ENCODE data around the gene PDE10A.
A peak's percentile ranks its signal among the peaks of the same experiment; 100 is the strongest.

PDE10A gene

DNA sequence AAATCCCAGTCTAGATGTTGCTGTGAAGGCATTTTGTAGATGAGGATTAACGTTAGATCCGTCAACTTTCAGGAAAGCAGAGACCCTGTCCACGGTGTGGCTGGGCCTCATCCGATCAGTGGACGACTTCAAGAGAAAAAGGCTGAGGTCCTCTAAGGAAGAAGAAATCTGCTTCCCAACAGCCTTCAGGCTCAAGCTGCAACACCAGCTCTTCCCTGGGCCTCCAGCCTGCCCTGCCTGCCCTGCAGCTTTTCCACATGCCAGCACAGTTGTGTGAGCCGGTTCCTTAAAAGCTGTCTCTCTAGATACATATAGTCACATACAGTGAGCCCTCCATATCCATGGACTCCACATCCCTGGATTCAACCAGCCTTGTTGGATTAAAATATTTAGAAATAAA, 14.1 kb upstream of the PDE10A start:
- no peak for DNase-seq

DNA sequence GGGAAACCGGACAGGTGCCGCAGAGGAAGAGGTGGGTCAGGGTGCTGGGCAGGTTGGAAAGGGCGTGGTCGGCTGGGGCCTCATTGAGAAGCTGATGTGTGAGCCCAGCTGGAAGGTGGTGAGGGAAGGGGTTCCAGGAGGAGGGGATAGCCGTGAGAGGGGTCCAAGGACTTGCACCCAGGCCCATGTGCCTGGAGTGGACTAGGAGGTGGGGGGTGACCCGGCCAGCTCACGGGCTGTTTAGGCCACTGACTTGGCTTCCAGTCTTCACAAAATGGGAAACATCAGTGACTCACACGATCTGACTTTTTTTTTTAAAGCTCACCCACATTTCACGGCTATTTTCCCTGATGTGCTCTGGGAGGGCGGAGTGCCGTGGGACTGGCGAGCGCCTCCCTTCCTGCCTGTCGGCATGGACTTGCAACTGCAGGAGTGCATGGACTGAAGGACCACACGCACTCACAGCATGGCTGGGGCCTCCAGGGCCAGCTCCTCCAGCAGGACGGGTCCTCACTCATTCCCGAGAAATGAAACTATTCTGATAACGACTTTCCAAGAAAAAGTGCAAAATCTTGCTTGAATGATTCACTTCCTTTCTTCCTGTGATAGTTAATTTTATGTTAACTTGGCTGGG, 13.5 kb upstream of the PDE10A start:
- DNase-seq: no peak

DNA sequence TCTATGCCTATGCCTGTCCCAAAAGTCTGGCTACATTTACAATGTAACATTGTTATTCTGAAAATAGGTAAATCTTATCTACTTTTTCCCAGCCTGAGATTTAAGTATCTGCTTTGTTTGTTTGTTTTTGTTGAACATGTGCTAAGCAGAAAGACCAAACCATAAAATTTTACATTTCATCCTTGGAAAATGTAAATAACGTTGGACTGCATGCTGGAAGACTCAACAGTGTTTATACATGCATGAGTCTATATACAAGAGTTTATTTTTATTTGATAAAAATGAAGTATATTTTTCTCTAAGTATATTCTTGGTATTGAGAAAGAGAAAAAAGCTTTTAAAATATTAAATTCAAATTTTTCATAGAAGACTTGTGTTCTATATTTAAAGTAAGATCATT, 12.1 kb upstream of the PDE10A start:
- no peak for DNase-seq

DNA sequence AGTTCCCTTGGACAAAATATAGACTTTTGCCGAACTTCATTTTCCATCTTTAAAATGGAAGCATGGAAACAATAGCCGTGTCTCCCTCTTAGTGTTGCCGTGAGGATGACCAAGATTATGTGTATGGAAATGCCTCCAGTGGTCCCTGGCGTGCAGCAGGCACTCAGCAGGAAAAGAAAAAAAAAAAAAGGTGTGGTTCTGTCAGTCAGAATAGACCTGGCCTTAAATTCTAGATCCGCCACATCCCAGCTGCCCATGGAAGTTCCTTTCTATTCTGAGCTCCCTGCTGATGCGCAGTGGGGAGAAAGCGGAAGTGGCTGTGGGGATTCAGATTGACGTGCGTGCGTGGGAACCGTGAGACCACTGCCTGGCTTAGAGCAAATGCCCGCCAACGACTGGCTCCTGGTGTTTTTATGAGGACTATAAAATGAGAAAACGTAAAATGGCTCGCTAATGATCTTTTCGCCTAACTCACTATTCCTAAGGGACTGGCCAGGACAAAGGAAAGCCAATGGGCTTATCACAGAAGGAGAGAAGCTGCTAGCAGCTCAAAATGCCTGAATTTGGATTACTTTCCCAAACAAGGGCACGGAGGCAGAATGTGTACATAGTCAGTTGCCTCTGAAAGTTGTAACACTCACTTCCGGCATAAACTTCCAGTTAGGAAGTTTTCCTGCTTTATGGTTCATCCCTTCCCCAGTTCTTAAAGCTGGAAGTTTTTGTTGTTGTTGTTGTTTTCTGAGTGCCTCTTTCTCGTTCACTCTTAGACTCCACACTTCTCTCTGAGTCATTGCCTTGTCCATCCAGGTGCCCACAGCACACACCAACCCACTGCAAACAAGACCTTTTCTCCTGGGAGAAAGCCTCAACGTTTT, 11.4 kb upstream of the PDE10A start:
- DNase-seq: no peak

DNA sequence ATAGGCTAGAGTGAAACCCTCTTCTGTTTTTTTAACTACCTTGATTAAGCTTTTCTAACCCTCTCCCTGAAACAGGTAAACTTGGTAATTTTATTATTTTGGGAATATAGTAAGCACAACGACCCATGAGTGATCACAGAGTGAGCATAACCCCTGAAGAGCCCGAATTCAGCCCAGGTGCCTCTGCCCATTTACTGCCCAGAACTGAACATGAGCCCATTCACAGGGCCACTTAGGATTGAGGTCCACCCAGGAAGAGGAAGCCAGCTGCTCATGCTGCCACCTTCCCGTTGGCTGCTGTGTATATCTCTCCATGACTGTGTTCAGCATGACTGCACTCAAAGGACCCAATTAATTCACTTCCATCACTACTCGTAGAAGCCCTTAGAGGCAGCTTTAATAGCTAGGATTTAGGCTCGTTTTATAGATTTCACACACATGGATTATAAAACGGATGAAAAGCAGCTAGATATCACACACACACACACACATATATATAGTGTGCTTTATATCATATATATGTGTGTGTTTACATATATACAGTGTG, 8.3 kb upstream of the PDE10A start:
- DNase-seq: peak; percentile 64

DNA sequence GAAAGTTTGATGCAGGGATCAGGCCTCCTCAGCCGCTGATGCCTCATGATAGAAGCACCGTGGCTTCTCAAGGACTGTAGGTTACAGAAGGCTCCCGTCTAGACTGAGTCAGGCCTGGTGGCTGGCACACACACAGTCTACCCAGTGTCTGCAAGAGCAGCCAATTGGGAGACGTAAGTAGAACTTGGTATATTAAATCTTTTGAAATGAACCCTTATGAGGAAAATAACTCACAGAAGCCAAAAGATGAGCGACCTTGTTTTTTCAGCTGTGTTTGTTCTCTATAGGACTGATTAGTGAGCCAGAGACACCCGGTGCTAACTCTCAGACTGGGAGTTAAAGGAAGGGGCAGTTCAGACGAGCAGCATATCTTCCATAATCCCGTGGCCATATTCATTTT, 5.9 kb upstream of the PDE10A start:
- DNase-seq: no peak

DNA sequence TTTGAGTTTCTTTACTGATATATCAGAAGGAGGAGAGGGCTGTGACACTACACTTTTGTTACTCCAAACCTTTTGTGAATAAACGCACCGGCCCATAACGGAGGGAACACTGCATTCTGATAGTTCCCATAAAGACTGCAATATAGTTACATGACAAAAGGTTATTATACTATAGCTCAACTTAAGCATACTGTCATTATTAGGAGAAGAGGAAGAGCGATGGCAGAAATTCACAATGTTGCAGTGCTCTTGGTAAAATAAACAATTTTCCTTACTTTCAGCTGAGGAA, 2.3 kb upstream of the PDE10A start:
- no peak for DNase-seq

DNA sequence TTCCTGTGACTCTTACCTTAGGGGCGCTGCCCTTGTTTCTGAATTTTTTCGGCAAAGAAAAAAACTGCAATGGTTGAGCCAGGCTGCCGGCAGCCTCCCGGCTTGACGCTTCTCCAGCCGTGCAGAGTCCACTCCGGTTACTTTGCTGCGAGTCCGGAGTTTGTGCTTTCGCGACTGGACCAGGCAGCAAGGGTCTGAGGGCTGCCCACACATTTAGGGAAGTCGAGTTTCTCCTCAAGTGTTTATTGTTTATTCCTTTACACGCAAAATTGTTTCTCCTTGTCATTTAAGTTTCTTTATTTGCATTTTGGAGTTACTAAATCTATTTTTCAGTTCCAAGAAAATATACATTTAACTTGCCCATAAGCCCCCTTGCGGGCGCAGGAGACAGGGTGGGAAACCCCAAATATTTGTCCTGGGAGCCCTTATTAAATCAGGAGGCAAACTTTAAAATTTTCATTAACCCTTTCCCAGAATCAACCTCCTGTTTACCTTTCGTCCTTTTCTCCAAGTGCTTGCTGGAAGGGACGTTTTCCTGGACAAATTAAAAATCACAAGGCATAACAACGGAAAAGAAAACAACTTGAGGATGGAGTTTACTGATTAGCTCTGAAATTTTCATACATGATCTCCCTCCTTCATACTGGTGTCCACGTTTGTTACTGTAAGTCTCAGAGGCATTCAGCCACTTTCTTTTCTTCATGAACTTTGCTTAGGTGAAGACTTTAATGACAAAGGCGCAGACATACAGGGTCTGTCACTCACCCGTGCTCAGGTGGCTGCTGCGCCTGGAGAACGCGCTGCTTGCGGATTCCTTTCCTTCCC, 1.7 kb upstream of the PDE10A start:
- DNase-seq: peak; percentile 54

DNA sequence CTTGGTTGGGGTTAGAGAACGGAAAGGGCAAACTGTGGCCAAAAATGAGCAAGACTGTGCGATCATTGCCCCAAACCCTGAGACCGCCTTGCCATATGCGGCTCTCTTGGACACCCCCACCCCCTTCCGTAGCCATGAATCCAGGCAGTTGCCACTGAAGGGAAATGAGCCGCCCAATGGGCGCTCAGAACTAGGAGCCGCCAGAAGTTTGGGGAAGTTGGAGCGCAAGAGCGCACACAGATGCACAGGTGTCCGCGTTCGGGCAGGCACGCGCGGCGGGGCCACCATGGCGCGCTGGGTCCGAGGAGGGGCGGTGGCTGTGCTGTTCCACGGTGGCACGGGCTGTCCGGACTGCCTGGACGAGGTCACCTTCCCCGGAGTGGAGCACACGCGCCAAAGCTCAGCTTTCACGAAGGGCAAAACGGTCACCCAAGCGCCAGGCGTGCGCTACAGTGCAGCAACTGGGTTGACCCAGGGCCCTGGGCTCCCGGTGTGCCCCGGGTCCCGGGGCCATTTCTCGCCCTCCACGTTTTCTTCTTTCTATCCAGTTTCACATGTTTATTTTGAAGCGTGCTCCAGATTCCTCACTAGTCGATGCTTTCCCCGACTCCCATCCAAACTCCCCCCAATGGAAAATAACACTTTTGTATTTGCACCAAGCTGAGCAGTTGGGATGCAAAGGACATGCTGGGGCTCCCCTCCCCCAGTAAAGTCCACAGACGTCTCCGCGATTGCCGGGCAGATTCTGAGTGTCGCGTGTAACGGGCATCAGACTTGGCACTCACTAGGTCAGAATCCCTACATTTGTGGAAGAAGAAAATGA, 906 bp upstream of the PDE10A start:
- DNase-seq: peak; percentile 66

DNA sequence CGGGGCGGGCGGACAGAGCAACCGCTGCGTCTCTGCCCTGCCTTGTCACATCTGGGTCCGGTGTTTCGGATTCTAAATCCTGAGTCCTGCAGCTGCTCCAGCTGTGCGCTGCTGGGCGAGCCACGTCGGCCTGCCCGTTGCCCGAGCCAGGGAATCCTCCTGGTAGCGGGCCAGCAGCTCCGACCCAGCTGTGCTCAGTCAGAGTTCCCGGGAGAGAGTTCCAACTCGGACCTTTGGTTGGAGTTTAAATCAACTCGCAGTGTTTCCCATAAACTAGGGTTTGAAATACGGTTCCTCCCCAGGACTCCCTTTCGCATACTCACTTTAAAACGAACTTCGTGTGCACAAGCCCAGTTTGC, 315 bp upstream of the PDE10A start:
- DNase-seq: peak; percentile 80

DNA sequence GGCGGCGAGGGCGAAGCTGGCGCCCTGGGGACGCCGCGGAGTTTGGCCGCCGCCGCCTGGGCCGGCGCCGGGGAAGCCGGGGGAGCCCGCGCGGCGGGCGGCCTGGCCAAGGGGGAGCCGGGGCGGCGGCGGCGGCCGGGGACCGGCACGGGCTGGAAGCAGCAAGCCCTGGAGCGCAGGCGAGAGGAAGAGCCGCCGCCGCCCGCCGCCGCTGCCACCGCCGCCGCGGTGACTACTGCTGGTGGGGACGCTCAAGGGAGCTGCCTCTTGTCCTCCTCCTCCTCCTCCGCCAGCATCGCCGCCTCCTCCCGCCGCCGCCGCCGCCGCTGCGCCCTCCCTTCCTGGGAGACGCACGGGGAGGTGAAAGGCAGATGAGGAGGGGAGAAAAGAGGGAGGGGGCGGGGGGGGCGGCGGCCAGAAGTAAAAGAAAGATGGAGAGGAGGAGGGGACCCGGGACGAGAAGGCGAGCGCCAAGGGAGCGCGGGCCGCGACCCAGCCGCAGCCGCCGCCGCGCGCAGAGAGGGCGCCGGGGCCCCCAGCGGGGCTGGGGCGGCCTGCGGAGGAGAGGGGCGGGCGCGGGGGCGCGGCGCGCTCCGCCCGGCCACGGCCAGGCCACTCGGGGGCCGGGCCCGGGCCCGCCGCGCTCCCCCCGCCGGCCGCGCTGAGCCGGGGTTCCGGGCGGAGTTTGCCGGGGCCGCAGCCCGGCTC, 846 bp downstream of the PDE10A start:
- DNase-seq: peak; percentile 84

DNA sequence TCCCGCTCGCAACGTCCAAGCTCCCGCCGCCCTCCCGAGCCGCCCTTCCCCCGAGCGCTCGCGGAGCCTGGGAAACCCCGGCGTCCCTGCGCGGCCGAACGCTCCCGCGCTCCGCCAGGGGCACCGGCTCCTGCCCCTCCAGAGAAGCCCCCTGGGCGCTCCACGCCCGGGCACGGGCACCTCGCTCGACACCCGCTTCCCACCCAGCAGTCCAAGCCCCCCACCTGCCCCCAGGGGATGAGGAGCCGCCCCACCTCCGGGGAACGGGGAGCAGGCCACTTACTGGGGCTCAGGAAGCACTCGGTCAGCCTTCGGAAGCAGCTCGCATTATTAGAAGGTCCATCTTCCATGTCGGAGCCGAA, 1.4 kb downstream of the PDE10A start:
- DNase-seq: peak; percentile 80

DNA sequence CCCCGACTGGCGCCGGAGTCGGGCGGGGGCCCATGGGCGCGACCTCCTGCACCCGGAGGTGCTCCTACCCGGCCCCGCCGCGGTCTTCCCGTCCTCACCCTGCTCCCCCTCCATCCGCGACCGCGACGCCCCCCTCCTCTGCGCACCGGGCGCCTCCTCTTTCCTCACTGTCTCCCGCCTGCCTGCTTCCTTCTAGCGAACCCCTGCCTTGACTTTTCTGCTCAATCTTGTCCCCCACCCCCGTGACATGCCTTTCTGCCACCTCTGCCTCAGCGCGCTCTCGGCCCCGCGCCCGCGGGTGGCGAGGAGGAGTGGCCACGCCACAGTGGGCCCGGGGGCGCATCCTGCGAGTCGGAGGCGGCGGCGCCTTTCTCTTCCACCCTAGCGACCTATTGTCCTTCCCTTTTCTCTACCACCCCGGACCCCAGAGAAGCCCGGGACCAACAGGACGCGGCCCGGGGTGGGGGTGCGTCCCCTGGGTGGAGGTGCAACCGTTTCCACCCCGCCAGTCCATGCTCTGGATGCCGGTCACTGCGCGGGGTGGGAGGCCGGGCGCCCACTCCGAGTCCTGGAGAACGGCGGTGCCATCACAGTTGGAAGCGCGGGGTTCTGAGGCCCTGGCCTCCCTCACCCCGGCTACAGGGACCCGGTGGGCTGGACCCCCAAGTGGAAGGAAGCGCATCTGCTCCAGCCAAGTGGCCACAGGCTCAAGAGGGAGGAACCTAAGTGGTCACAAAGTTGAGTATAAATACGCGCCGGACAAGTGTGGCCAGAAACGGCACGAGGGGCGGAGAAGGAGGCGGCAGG, 2.0 kb downstream of the PDE10A start:
- peak; percentile 80 for DNase-seq

DNA sequence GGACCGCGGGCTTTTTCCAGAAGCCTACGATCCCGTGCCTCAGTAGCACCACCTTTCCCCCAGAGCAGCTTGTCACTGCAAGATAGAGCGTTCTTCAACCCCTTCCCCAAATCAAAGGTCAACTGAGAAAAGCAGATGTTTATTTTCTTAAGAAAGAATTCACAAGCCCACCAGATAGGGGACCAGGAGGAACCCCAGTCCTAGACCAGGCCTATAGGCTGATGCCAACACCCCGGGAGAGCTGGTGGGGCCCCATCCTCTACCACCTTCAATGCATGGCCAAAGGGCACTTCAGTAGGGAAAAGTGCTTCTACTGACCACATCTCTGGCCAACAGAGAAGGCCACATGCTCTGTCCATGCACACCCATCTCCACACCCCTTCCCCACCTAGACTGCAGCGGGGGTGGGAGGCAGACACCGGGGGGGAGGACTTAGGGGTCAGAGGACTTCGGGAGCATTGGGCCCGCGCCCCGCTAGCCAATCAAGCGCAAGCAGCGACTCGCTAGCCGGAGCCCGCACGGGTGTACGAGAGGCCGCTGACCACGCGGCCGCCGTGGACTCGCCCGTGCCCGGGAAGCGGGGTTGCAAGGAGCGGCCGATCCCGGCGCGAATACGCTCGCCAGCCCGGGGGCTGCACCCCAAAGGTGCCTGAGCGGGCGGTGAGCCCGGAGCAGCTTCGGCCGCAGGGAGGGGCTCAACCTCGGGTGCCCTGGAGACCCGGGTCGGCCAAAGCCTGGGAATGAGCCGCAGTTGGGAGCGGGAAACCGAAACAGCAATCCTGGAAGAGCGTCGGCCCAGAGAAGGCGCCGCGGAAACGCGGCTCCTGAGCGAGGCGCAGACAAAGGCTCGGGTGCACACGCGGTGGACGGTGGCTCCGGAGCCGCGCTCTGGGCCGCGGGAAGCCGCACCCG, 2.8 kb downstream of the PDE10A start:
- peak; percentile 83 for DNase-seq

DNA sequence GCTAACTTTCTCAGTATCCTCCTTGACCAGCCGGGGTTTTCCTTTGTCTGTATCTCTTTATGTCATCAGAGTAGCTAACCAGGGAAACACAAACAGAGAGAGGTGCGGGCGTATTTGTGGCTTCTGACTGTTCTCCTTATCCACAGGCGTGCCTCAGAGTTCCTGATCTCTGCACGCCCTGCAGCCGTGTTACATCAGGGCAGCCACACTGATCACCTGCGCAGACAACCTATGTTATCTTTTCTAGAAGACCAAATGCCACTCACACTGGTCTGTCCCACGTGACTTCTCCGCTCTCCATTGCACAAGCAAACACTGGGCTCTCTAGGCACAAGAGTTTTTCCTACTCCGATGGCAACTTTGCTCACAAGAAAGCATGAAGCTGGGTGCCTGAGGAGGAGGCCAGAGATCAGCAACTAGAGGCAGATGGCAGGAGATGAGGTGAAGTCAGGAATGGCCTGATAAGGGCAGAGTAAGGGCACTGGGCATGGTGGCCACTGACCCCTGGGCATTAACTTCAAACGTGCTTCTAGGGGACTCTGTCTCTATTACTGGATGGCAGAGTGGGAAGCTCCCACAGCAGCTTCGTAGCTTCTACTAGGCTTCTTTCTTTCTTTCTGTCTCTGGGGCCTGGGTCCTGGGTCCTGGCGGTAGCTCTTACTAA, 4.5 kb downstream of the PDE10A start:
- DNase-seq: no peak

DNA sequence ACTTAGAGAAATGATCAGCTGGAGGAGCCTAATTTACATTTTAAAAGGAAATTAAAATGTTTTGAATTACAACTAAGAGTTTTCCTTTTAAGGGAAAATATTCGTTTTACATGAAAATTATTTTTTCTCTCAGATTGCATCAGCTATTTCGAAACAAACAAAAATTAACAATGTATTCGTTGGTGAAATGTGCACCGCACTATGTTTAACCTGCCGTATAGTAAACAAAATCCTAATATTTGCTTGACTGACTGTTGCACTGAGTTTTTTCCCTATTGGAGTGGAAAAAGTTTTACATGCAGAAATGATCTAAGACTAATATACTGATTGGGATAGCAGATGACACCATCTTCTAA, 5.7 kb downstream of the PDE10A start:
- no peak for DNase-seq

DNA sequence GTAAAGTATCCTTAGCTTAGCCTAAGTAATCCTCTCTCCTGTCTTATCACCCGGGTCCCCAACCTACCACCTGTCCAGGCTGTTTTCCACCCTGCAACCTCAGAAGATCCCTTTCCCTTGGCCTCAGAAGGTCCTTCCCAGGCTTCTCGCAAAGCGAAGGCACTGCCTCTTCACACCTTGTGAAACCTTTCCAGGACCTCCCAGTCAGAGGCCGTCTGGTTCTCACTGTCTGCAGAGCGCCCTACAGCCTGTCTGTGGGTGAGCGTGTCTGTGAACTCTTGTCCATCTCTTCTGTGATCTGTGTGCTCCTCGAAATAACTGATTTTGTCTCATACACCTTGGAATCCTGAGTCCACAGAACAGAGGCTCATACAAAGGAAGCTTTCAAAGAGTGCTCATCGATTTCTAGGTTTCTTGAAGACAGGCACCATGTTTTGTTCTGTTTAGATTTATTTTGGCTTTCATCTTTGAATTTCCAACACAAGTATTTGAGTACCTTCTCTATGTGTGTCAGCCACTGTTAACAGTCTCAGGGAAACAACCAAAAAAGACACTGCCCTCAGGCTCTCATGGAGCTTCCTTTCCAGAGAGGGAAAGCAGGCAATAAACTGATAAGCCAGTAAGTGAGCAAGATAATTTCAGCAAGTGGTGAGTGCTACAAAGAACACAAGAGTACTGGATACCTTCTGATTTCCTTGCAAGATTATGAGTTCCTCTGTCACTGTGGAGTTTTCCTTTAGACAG, 6.3 kb downstream of the PDE10A start:
- DNase-seq: no peak

DNA sequence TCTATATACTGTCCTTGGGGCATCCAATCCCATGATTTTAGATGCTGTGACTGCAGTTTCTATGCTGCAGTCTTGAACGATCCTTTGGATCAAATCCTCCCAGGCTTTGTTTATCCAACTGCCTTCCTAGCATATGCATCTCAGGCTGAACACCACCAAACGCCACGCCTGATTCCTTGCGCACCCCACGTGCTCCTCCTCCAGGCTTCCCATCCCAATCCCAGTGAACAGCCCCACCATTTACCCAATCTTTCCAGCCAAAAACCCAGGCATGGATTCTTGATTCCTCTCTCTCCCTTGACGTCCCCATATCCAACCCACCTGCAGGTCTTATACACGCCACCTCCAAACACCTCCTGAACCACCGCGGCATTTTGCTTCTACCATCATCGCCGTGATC, 7.8 kb downstream of the PDE10A start:
- no peak for DNase-seq

DNA sequence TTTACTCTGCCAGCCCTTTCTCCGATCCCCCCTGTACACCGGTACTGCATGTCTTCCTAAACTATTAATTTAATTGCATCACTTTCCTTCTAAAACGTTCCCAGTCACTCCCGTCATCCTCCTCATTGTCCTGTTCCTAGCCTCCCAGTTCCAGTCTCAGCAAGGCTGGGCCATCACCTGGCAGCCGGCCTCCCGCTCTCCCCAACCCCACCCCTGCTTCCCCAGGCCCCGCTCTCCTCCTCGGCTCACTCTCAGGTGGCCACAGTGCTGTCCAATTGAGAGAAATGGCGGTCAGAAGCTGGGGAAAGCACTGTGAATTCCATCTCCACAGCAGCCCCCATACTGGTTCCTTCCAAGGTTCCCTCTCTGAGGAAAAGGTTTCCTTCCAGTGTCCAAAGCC, 8.9 kb downstream of the PDE10A start:
- no peak for DNase-seq
